ENCODE data around the gene LRBA. TPM values are rescaled to one million over a fixed set of nuclear protein-coding genes. Genes with fewer than 3 reads are reported as not detected.
A peak's percentile ranks its signal among the peaks of the same experiment; 100 is the strongest.

Gene LRBA
- total and polyA plus RNA-seq, 4 donors = 18.8 to 56.4 (median 33.8) TPM

DNA sequence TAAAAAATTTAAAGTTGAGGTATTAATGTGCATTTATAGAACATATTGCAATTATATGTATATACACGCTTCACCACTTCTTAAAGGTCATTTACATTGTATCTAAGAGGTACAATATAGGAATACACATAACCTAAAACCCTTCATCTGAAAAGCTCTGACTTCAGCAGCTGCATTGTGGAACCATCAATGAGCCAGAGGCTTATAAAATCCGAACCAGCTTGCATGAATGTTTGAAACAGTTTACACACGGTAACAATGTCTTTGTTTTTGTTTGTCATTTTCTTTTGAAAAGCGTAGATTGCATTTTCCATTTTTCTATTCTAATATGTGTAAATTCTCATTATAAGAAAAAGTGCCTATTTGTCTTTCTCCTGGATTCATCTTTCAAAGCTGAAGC, 715.3 kb downstream of the LRBA start:
- H3K9me3 ChIP-seq (ENCODE audit: control insufficient read depth, insufficient read depth, low read length) = no peaks in the 10 kb centered on the region
- H3K4me1 ChIP-seq (ENCODE audit: control insufficient read depth, insufficient read depth, low read length) = no peaks in the 10 kb centered on the region
- H3K27ac ChIP-seq (ENCODE audit: low read depth, low read length) = no peak overlapping the region
- no peaks in the 10 kb centered on the region for H3K27me3 ChIP-seq (ENCODE audit: control insufficient read depth, insufficient read depth, low read length)
- no peak overlapping the region for H3K4me3 ChIP-seq (ENCODE audit: low read depth, low read length)
- no CpG with 5 or more reads among the region's 4 CpGs for WGBS (ENCODE audit: insufficient coverage)
- no peaks in the 10 kb centered on the region for H3K36me3 ChIP-seq (ENCODE audit: control insufficient read depth, insufficient read depth, low read length)
- DNase-seq (ENCODE audit: low read depth in 4 of 6, low spot score in 6 of 6) = peak in 1 of 6 donors; percentile 78

DNA sequence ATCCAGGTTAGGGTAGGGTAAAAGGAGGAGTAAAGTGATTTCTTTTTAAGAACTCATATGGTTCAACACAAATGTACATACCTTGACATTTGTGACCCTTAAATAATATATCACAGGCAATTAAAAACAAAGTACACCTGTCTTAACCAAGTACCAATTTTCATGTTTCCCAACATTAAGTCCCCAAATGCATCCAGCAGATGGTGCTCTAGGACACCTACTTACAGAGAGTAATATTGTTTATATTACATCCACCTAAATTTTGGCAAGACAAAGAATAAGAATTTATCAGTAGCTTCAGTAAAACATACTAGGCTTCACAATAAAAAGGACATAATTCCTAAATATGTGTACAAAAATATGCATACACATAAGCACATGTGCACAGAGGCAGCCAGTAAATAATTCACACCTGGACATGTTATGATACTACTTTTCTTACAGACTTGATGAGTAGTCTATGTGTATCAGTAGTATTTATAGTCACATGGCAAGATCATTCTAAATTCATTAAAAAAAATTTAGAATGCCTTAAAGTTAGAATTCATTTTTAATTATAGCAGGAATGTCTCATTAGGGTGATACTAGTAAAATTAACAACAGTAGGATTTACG, 717.1 kb downstream of the LRBA start:
- WGBS (ENCODE audit: insufficient coverage) = no CpG with 5 or more reads among the region's 1 CpG
- Histone ChIP-seq H3K9me3 (ENCODE audit: control insufficient read depth, insufficient read depth, low read length) (no peaks in the 10 kb centered on the region), H3K27me3 (ENCODE audit: control insufficient read depth, insufficient read depth, low read length) (no peaks in the 10 kb centered on the region), H3K36me3 (ENCODE audit: control insufficient read depth, insufficient read depth, low read length) (no peaks in the 10 kb centered on the region), H3K4me3 (ENCODE audit: low read depth, low read length) (no peak overlapping the region), H3K27ac (ENCODE audit: low read depth, low read length) (no peak overlapping the region), H3K4me1 (ENCODE audit: control insufficient read depth, insufficient read depth, low read length) (no peaks in the 10 kb centered on the region)
- DNase-seq (ENCODE audit: low read depth in 4 of 6, low spot score in 6 of 6) = peak in 5 of 6 donors; percentile 45 to 94 (median 73)

DNA sequence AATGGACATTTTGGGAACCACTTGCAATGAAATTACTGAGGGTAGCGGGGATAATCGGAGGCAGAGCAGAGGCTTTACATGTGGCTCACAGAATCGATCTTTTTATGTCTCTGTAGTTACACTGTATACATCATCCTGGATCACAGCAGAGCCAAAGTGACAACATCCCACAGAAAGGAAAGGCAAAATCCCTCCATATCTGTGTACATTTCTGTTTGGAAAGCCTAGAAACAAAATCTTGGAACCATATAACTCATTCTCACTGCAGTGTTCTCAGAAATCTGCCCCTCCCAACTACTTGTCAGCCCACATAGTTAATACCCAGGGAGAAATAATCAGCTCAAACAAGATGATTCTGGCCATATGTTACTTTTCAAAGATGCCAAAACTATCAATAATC, 725.2 kb downstream of the LRBA start:
- no peaks in the 10 kb centered on the region for H3K9me3 ChIP-seq (ENCODE audit: control insufficient read depth, insufficient read depth, low read length)
- H3K27ac ChIP-seq (ENCODE audit: low read depth, low read length) = no peak overlapping the region
- H3K4me1 ChIP-seq (ENCODE audit: control insufficient read depth, insufficient read depth, low read length) = no peaks in the 10 kb centered on the region
- WGBS (ENCODE audit: insufficient coverage) = no CpG with 5 or more reads among the region's 3 CpGs
- H3K36me3 ChIP-seq (ENCODE audit: control insufficient read depth, insufficient read depth, low read length) = no peaks in the 10 kb centered on the region
- DNase-seq (ENCODE audit: low read depth in 4 of 6, low spot score in 6 of 6) = no peak
- H3K4me3 ChIP-seq (ENCODE audit: low read depth, low read length) = no peak overlapping the region
- H3K27me3 ChIP-seq (ENCODE audit: control insufficient read depth, insufficient read depth, low read length) = no peaks in the 10 kb centered on the region

DNA sequence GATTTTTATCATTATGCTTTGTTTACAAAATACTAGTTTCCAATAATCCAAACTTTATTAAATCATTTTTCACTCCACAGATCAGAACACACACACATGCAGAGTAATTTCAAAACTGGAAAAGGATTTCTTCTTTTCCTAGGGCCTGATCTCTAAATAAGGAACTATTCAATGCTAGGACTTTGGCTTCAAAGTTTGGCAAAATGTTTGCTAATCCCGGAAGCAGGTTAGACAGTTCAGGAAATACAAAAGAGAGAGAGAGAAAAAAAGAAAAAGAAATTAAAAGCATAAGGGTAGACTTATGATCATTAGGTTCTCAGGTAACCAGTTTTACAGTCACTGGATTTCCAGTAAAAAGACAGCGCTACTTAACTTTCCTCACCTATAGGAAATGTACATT, 725.9 kb downstream of the LRBA start:
- DNase-seq (ENCODE audit: low read depth in 4 of 6, low spot score in 6 of 6) = no peak
- Histone ChIP-seq H3K9me3 (ENCODE audit: control insufficient read depth, insufficient read depth, low read length) (no peaks in the 10 kb centered on the region), H3K27ac (ENCODE audit: low read depth, low read length) (no peak overlapping the region), H3K27me3 (ENCODE audit: control insufficient read depth, insufficient read depth, low read length) (no peaks in the 10 kb centered on the region), H3K36me3 (ENCODE audit: control insufficient read depth, insufficient read depth, low read length) (no peaks in the 10 kb centered on the region), H3K4me1 (ENCODE audit: control insufficient read depth, insufficient read depth, low read length) (no peaks in the 10 kb centered on the region), H3K4me3 (ENCODE audit: low read depth, low read length) (no peak overlapping the region)
- 100% methylated on average over 1 of the region's 2 CpGs for WGBS (ENCODE audit: insufficient coverage)

DNA sequence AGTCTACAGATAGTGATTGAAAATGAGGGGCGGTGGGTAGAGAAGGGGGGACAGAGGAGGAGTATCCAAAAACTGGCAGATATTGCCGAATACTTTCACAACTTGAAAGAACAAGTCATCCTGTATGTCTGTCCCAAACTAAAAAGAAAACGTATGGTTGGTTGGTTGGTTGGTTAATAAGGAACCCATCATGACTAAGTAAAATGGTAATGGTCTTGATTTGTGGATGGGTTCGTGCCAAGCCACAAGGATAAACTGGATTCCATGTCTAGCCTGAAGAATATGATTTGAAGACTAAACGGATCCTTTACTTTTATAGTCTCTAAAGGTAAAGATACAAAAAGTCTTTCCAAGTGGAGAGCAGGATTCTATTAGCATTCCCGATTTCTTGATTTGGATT, 728.4 kb downstream of the LRBA start:
- no peak overlapping the region for H3K27ac ChIP-seq (ENCODE audit: low read depth, low read length)
- no peaks in the 10 kb centered on the region for H3K27me3 ChIP-seq (ENCODE audit: control insufficient read depth, insufficient read depth, low read length)
- WGBS (ENCODE audit: insufficient coverage) = 100% methylated on average over 2 of the region's 6 CpGs
- no peaks in the 10 kb centered on the region for H3K9me3 ChIP-seq (ENCODE audit: control insufficient read depth, insufficient read depth, low read length)
- no peak overlapping the region for H3K4me3 ChIP-seq (ENCODE audit: low read depth, low read length)
- no peaks in the 10 kb centered on the region for H3K4me1 ChIP-seq (ENCODE audit: control insufficient read depth, insufficient read depth, low read length)
- no peak for DNase-seq (ENCODE audit: low read depth in 4 of 6, low spot score in 6 of 6)
- peaks cover 2% of the 10 kb centered on the region for H3K36me3 ChIP-seq (ENCODE audit: control insufficient read depth, insufficient read depth, low read length)

DNA sequence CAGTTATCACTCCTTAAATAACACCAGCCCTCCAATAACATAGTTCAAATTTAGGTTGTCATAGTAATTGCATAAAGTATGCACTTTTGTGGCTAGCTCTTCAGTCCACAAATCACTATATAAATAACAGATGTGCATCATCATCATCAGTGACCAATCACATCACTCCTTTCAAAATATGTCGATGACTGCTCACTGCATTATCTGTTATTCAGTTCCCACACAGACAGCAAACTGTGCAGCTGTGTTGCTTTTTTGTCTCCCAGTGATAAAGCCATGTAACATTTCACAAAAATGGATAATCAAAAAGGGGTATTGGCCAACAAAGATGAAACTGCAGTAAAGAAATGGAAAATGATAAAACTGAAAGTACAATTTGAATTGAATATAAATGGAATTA, 731.4 kb downstream of the LRBA start:
- Histone ChIP-seq H3K27me3 (ENCODE audit: control insufficient read depth, insufficient read depth, low read length) (no peaks in the 10 kb centered on the region), H3K36me3 (ENCODE audit: control insufficient read depth, insufficient read depth, low read length) (peaks cover 2% of the 10 kb centered on the region), H3K4me1 (ENCODE audit: control insufficient read depth, insufficient read depth, low read length) (peaks cover 6% of the 10 kb centered on the region), H3K9me3 (ENCODE audit: control insufficient read depth, insufficient read depth, low read length) (no peaks in the 10 kb centered on the region), H3K4me3 (ENCODE audit: low read depth, low read length) (no peak overlapping the region), H3K27ac (ENCODE audit: low read depth, low read length) (no peak overlapping the region)
- WGBS (ENCODE audit: insufficient coverage) = 89% methylated on average over 1 of the region's 1 CpG
- DNase-seq (ENCODE audit: low read depth in 4 of 6, low spot score in 6 of 6) = no peak

DNA sequence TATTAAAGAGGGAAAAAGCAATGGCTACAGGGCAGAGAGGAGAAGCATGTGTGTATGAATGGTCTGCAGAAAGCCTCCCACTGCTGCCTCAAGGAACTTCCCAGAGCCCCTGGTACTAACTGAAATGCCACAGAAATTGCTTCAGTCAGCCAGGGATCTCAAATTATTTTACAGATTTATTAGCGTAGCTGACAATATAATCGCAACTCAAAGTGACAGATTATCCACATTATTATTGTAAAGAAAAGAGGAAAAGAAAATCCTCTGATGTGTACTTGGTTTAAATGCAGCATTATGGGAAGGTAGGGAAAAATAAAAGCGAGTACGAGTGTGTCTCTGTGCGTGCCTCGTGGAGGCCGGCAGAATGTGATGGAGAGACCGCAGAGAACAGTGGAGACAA, 734.1 kb downstream of the LRBA start:
- Histone ChIP-seq H3K27ac (ENCODE audit: low read depth, low read length) (no peak overlapping the region), H3K4me1 (ENCODE audit: control insufficient read depth, insufficient read depth, low read length) (peaks cover 12% of the 10 kb centered on the region), H3K9me3 (ENCODE audit: control insufficient read depth, insufficient read depth, low read length) (no peaks in the 10 kb centered on the region), H3K36me3 (ENCODE audit: control insufficient read depth, insufficient read depth, low read length) (peaks cover 2% of the 10 kb centered on the region), H3K4me3 (ENCODE audit: low read depth, low read length) (no peak overlapping the region), H3K27me3 (ENCODE audit: control insufficient read depth, insufficient read depth, low read length) (no peaks in the 10 kb centered on the region)
- no peak for DNase-seq (ENCODE audit: low read depth in 4 of 6, low spot score in 6 of 6)
- 70% methylated on average over 6 of the region's 8 CpGs for WGBS (ENCODE audit: insufficient coverage)

DNA sequence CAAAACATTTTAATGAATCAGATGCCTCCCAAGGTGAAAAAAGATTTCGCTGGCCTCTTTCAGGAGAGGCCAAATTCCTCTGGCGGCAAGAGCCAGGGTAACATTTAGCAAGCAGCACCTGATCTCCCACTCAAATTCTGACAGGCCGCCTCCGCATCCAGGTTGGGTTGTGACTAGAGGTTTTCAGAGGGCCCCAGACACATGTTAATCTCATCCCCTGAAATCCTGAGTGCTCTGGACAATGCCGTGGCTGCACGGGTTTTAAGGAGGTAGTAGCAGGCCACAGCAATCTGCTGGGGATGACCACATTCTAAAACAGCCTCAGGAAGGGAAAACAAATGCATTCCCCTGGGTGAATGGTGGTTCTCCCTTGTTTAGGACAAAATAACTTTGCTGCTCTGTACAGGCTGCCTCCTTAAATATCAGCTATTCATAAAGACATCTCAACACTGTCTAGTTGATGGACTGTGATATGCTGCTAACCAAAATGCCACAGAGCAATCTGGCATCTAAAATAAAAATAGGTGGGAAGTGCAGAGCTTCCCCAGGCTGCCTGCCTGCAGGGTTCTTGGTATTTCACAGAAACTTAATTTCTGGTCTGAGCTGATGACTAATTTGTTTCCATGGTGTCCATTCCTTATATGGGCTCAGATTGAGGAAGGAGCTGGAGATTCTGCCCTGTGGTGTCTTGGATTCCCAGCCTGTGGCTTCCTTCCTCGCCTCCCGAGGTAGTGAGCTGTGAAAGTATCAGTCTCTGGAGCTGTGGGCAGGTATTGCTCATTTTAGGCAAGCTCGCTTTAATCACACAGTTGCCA, 734.8 kb downstream of the LRBA start:
- no peak for DNase-seq (ENCODE audit: low read depth in 4 of 6, low spot score in 6 of 6)
- 28% methylated on average over 3 of the region's 9 CpGs for WGBS (ENCODE audit: insufficient coverage)

DNA sequence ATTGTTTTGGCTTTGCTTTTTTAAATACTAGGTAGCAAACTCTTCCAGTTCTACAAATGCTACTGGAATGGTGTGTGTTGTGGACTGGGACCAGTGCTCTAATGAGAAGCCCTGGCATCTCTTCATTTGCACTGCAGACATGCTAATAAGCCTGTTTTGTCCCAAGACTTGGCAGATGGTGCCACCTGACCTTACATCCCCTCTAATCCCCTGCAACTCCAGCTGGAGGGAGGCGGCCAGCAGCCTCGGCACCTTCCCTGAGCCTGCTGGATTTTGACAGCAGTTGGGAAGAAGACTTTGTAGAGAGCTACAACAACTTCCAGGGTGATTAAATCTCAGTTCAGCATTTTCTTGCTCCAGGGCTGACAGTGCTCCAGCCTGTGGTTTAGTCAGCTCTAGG, 736.9 kb downstream of the LRBA start:
- Histone ChIP-seq H3K4me3 (ENCODE audit: low read depth, low read length) (no peak overlapping the region), H3K4me1 (ENCODE audit: control insufficient read depth, insufficient read depth, low read length) (peaks cover 12% of the 10 kb centered on the region), H3K27ac (ENCODE audit: low read depth, low read length) (no peak overlapping the region), H3K27me3 (ENCODE audit: control insufficient read depth, insufficient read depth, low read length) (no peaks in the 10 kb centered on the region), H3K36me3 (ENCODE audit: control insufficient read depth, insufficient read depth, low read length) (peaks cover 2% of the 10 kb centered on the region), H3K9me3 (ENCODE audit: control insufficient read depth, insufficient read depth, low read length) (no peaks in the 10 kb centered on the region)
- DNase-seq (ENCODE audit: low read depth in 4 of 6, low spot score in 6 of 6) = no peak
- 40% methylated on average over 2 of the region's 2 CpGs for WGBS (ENCODE audit: insufficient coverage)

More for the DNA sequence above, 734.8 kb downstream of the LRBA start:
- H3K27ac ChIP-seq (ENCODE audit: low read depth, low read length) = no peak overlapping the region
- H3K27me3 ChIP-seq (ENCODE audit: control insufficient read depth, insufficient read depth, low read length) = no peaks in the 10 kb centered on the region
- no peaks in the 10 kb centered on the region for H3K9me3 ChIP-seq (ENCODE audit: control insufficient read depth, insufficient read depth, low read length)
- H3K4me1 ChIP-seq (ENCODE audit: control insufficient read depth, insufficient read depth, low read length) = peaks cover 12% of the 10 kb centered on the region
- peaks cover 2% of the 10 kb centered on the region for H3K36me3 ChIP-seq (ENCODE audit: control insufficient read depth, insufficient read depth, low read length)
- no peak overlapping the region for H3K4me3 ChIP-seq (ENCODE audit: low read depth, low read length)

DNA sequence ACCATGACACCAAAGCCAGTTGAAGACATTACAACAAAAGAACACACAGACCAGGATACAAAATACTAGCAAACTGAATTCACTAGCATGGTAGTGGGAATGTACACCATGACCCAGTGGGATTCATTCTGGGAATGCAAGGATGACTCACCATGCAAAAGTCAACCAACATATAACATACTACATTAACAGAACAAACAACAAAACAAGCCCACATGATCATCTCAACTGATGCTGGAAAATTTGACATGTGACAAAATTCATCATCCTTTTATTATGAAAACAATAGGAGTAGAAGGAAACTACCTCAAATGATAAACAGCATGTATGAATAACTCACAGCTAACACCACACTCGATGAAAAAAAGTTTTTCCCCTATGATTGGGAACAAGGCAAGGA, 746.6 kb downstream of the LRBA start:
- no peak for DNase-seq (ENCODE audit: low read depth in 4 of 6, low spot score in 6 of 6)
- Histone ChIP-seq H3K4me3 (ENCODE audit: low read depth, low read length) (no peak overlapping the region), H3K36me3 (ENCODE audit: control insufficient read depth, insufficient read depth, low read length) (peaks cover 2% of the 10 kb centered on the region), H3K27me3 (ENCODE audit: control insufficient read depth, insufficient read depth, low read length) (no peaks in the 10 kb centered on the region), H3K27ac (ENCODE audit: low read depth, low read length) (no peak overlapping the region), H3K4me1 (ENCODE audit: control insufficient read depth, insufficient read depth, low read length) (no peaks in the 10 kb centered on the region), H3K9me3 (ENCODE audit: control insufficient read depth, insufficient read depth, low read length) (peaks cover 4% of the 10 kb centered on the region)
- no CpG with 5 or more reads among the region's 1 CpG for WGBS (ENCODE audit: insufficient coverage)
